H1 (cell line): ENCODE results near the gene GPR83. TPM values are rescaled to one million over a fixed set of nuclear protein-coding genes. Genes with fewer than 3 reads are reported as not detected.

Source experiments
- CTCF ChIA-PET: fragments of 300-600 bp; sonication (Branson Sonifier 250); formaldehyde crosslinking; loops from one replicate; lab custom pipeline; 2021; ENCODE audit not compliant: partially characterized antibody; lab: Charles Lee
- POLR2A ChIA-PET: fragments of 300-600 bp; sonication (Branson Sonifier 250); formaldehyde crosslinking; loops from one replicate; lab custom pipeline; 2021; ENCODE audit warnings: inconsistent platforms; ENCODE audit not compliant: partially characterized antibody; lab: Charles Lee
- DNase-seq, 2 experiments: peaks; one replicate each; pipeline versions ENCODE4 v3.0.0 to v3.0.0-alpha.2; 2010 to 2022; ENCODE audit warnings: low spot score in 2 of 2, low read depth in 1 of 2, mixed read lengths in 1 of 2
- FAIRE-seq: peaks from 2 replicates; lab custom pipeline; 2011; peaks lifted over from hg19 to GRCh38; lab: Jason Lieb, UNC
- H2AFZ ChIP-seq: 2 replicates; pipeline ENCODE4 v1.8.1; 2012; ENCODE audit warnings: low read length, inconsistent platforms
- H2AK5ac ChIP-seq: 2 replicates; pipeline ENCODE4 v1.6.1; 2013; ENCODE audit warnings: low read depth, low read length
- H2BK120ac ChIP-seq: replicated peaks from 2 replicates; pipeline ENCODE3; 2013; ENCODE audit warnings: low read depth, low read length, inconsistent platforms
- H2BK12ac ChIP-seq: 2 replicates; pipeline ENCODE4 v1.6.1; 2013; ENCODE audit warnings: low read depth, low read length
- H2BK15ac ChIP-seq: 2 replicates; pipeline ENCODE4 v1.6.1; 2013; ENCODE audit warnings: low read length
- H2BK20ac ChIP-seq: 2 replicates; pipeline ENCODE4 v1.6.1; 2013; ENCODE audit warnings: low read length
- H2BK5ac ChIP-seq: 2 replicates; pipeline ENCODE4 v1.6.1; 2013; ENCODE audit warnings: low read depth, low read length
- H3K14ac ChIP-seq: 2 replicates; pipeline ENCODE4 v1.6.1; 2013; ENCODE audit warnings: inconsistent platforms; ENCODE audit not compliant: insufficient read length
- H3K18ac ChIP-seq: 2 replicates; pipeline ENCODE4 v1.6.1; 2013; ENCODE audit warnings: low read length; ENCODE audit errors: extremely low read depth
- H3K23ac ChIP-seq: 2 replicates; pipeline ENCODE4 v1.6.1; 2013; ENCODE audit warnings: inconsistent platforms; ENCODE audit not compliant: insufficient read length
- H3K23me2 ChIP-seq: 2 replicates; pipeline ENCODE4 v1.6.1; 2013; ENCODE audit warnings: low read depth, low read length
- H3K27ac ChIP-seq: 2 replicates; pipeline ENCODE4 v1.6.1; 2011; ENCODE audit warnings: low read depth, low read length, inconsistent platforms
- H3K27me3 ChIP-seq, 4 experiments: replicated peaks in 1 of 4; 1 replicate in 1 of 4; 2 replicates in 3 of 4; pipeline versions ENCODE4 v1.6.1 to v1.8.1; 2011 to 2013; ENCODE audit warnings: low read length in 3 of 4, mild to moderate bottlenecking in 3 of 4, inconsistent platforms in 2 of 4, mixed read lengths in 2 of 4, moderate library complexity in 1 of 4; ENCODE audit not compliant: control insufficient read depth in 3 of 4, insufficient read depth in 3 of 4; ENCODE audit errors: extremely low read depth in 1 of 4
- H3K36me3 ChIP-seq, 4 experiments: 2 replicates each; pipeline versions ENCODE4 v1.6.1 to v1.8.1; 2011 to 2013; ENCODE audit warnings: mild to moderate bottlenecking in 4 of 4, low read length in 3 of 4, moderate library complexity in 2 of 4, control low read depth in 1 of 4, inconsistent platforms in 1 of 4; ENCODE audit not compliant: insufficient read depth in 4 of 4, control insufficient read depth in 2 of 4
- H3K4ac ChIP-seq: replicated peaks from 2 replicates; pipeline ENCODE3; 2013; ENCODE audit warnings: low read length, low read depth, mixed read lengths, inconsistent platforms; ENCODE audit not compliant: insufficient read length
- H3K4me1 ChIP-seq, 4 experiments: replicated peaks in 1 of 4; 1 replicate in 1 of 4; 2 replicates in 3 of 4; pipeline versions ENCODE4 v1.6.1 to v1.8.1; 2011 to 2013; ENCODE audit warnings: low read length in 3 of 4, inconsistent platforms in 2 of 4, mixed read lengths in 1 of 4; ENCODE audit not compliant: insufficient read depth in 4 of 4, control insufficient read depth in 3 of 4
- H3K4me2 ChIP-seq, 2 experiments: 2 replicates each; pipeline versions ENCODE4 v1.6.1 to v1.8.1; 2011 to 2013; ENCODE audit warnings: low read depth in 2 of 2, low read length in 2 of 2, control low read depth in 1 of 2, inconsistent platforms in 1 of 2, mild to moderate bottlenecking in 1 of 2; ENCODE audit not compliant: insufficient read depth in 1 of 2
- H3K4me3 ChIP-seq, 4 experiments: fragments of 200-600, 300-600 bp in 1 of 4; sonication (generic), shearing (Covaris generic), sonication (Bioruptor Twin) in 1 of 4; 2 replicates each; pipeline versions ENCODE4 v1.5.1 to v1.8.1; 2011 to 2016; ENCODE audit warnings: low read length in 4 of 4, low read depth in 3 of 4, control low read depth in 2 of 4, inconsistent platforms in 2 of 4, mild to moderate bottlenecking in 2 of 4, mixed read lengths in 1 of 4, moderate library complexity in 1 of 4; ENCODE audit not compliant: insufficient read depth in 2 of 4; ENCODE audit errors: extremely low read depth in 1 of 4
- H3K56ac ChIP-seq: replicated peaks from 2 replicates; pipeline ENCODE3; 2013; ENCODE audit warnings: low read depth, mild to moderate bottlenecking, mixed read lengths, low read length, inconsistent platforms; ENCODE audit not compliant: insufficient read length
- H3K79me1 ChIP-seq: 2 replicates; pipeline ENCODE4 v1.6.1; 2013; ENCODE audit warnings: low read depth, low read length, control low read depth
- H3K79me2 ChIP-seq, 2 experiments: 2 replicates each; pipeline versions ENCODE4 v1.6.1 to v1.8.1; 2012 to 2013; ENCODE audit warnings: low read length in 2 of 2, mild to moderate bottlenecking in 2 of 2, inconsistent platforms in 1 of 2; ENCODE audit not compliant: insufficient read depth in 2 of 2, control insufficient read depth in 1 of 2
- H3K9ac ChIP-seq, 4 experiments: replicated peaks in 1 of 4; 1 replicate in 1 of 4; 2 replicates in 3 of 4; pipeline versions ENCODE4 v1.6.1 to v1.8.1; 2011 to 2013; ENCODE audit warnings: low read depth in 3 of 4, low read length in 3 of 4, control low read depth in 2 of 4, mild to moderate bottlenecking in 2 of 4, moderate library complexity in 2 of 4, inconsistent platforms in 1 of 4; ENCODE audit errors: extremely low read depth in 1 of 4
- H3K9me3 ChIP-seq, 2 experiments: 2 replicates each; pipeline versions ENCODE4 v1.6.1 to v1.8.1; 2012 to 2013; ENCODE audit warnings: mild to moderate bottlenecking in 2 of 2, moderate library complexity in 2 of 2, control low read depth in 1 of 2, inconsistent platforms in 1 of 2, low read depth in 1 of 2, low read length in 1 of 2, mixed read lengths in 1 of 2; ENCODE audit not compliant: insufficient read depth in 2 of 2
- H4K20me1 ChIP-seq, 2 experiments: replicated peaks in 1 of 2; 2 replicates each; pipeline versions ENCODE3 to v1.8.1; 2011 to 2013; ENCODE audit warnings: inconsistent platforms in 2 of 2, low read length in 2 of 2, mild to moderate bottlenecking in 1 of 2; ENCODE audit not compliant: insufficient read depth in 2 of 2, control insufficient read depth in 1 of 2
- H4K5ac ChIP-seq: 2 replicates; pipeline ENCODE4 v1.6.1; 2013; ENCODE audit warnings: low read length, low read depth, mixed read lengths, inconsistent platforms; ENCODE audit not compliant: insufficient read length
- H4K8ac ChIP-seq: 2 replicates; pipeline ENCODE4 v1.8.0; 2013; ENCODE audit warnings: mild to moderate bottlenecking, moderate library complexity, low read length, inconsistent platforms; ENCODE audit not compliant: insufficient read depth; ENCODE audit errors: extremely low read depth
- H4K91ac ChIP-seq: replicated peaks from 2 replicates; pipeline ENCODE3; 2013; ENCODE audit warnings: low read length, mixed read lengths, inconsistent platforms; ENCODE audit not compliant: insufficient read length
- ASH2L ChIP-seq: fragments of 200-600, 300-600 bp; sonication (generic); IDR thresholded peaks from one replicate; pipeline ENCODE4 v1.7.1; 2017; ENCODE audit warnings: low read length
- SRF ChIP-seq: IDR thresholded peaks from 2 replicates; pipeline ENCODE4 v1.6.1; 2011; ENCODE audit warnings: mild to moderate bottlenecking, low read depth, low read length, moderate library complexity
- TCF12 ChIP-seq: IDR thresholded peaks from 2 replicates; pipeline ENCODE4 v1.6.1; 2011; ENCODE audit warnings: low read depth, mild to moderate bottlenecking, low read length
- WGBS, 2 experiments: shearing (Covaris generic) in 1 of 2; methylation state at CpG; one replicate each; pipeline versions ENCODE4 v1.1.6 to v1.1.7; 2013 to 2015; ENCODE audit warnings: low lambda C conversion rate in 2 of 2, mixed read lengths in 2 of 2, inconsistent platforms in 1 of 2, low coverage in 1 of 2, missing lambda C conversion rate in 1 of 2; ENCODE audit not compliant: insufficient replicate concordance in 2 of 2, insufficient coverage in 1 of 2, insufficient read length in 1 of 2; ENCODE audit errors: extremely low coverage in 1 of 2, missing lambda C conversion rate in 1 of 2; 5-methylcytosine and 5-hydroxymethylcytosine counted together
- polyA plus RNA-seq, 7 experiments: library from polyadenylated mRNA; depleted of rRNA in 3 of 7; stranded (reverse) in 5 of 7; unstranded in 2 of 7; fragments of >200 nt in 5 of 7; fragments of 200-250 nt in 2 of 7; gene quantifications; 1 replicate in 5 of 7; 2 replicates in 1 of 7; 4 replicates in 1 of 7; pipeline versions ENCODE4 v1.2.1 to v1.2.3, GENCODE V29; 2011 to 2013; ENCODE audit warnings: missing spikeins in 2 of 7, mixed read lengths in 2 of 7
- total RNA-seq: library from RNA; stranded (reverse); fragmentation: NEBNext Ultra II Directional; extraction: Animal tissue kit (Norgen Biotek cat#: 25700); gene quantifications from 2 replicates; pipeline ENCODE4 v1.2.1, GENCODE V29; 2021
- TF ChIP-seq, protein P1 (sequence below): IDR thresholded peaks from 2 replicates; pipeline ENCODE4 v1.6.1; 2012; ENCODE audit warnings: inconsistent platforms
- TF ChIP-seq, protein P2 (sequence below): IDR thresholded peaks from 2 replicates; pipeline ENCODE4 v1.6.1; 2011; ENCODE audit warnings: low read length, improper control_type of control experiment

Gene GPR83
- total and polyA plus RNA-seq, 2 of the 8 experiments (the other 6 are each of a cell fraction or from before 2014, with no cell fraction given): 0.30 to 1.5 TPM

DNA sequence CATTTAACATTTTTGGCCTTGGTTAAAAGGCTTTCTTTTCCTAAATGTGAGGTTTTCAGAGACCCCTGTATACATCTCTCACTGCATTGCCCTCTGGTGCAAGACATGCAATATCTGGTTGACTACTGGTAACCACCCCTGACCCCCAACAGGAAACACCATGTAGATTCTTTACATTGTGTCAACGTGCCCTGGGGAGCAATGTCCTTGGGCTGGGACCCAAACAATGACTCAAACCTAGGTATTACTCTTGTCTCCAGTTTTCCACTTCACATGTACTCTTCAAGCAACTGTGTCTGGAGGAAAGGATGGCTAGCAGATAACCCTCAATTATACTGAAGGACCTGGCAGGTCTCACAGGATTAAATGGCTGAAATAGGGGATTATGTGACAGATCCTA lies 1.1 kb upstream of the GPR83 start:
- Histone ChIP-seq H3K27ac (no peak overlapping the region), H4K5ac (no peak overlapping the region), H3K9ac (no peak overlapping the region), H3K27me3 (peaks cover 9 to 32% (median 29%) of the 10 kb centered on the region in 4 experiments), H3K79me1 (no peaks in the 10 kb centered on the region), H4K91ac (no peak overlapping the region), H2AK5ac (no peak overlapping the region), H3K9me3 (no peaks in the 10 kb centered on the region), H3K56ac (no peak overlapping the region), H3K4ac (no peak overlapping the region), H2BK20ac (no peak overlapping the region), H2BK12ac (no peak overlapping the region), H4K8ac (no peak overlapping the region), H2BK120ac (no peak overlapping the region), H3K36me3 (no peaks in the 10 kb centered on the region), H3K23ac (no peak overlapping the region), H4K20me1 (no peaks in the 10 kb centered on the region), H2BK5ac (no peak overlapping the region), H3K23me2 (peaks cover 13% of the 10 kb centered on the region; the same call in 1 of the 2 replicates), H3K18ac (no peak overlapping the region), H3K4me3 (no peak overlapping the region; a peak in 1 of 8 replicates), H2AFZ (no peak overlapping the region), H3K14ac (no peak overlapping the region), H3K79me2 (no peaks in the 10 kb centered on the region), H3K4me1 (peaks cover 0 to 2% (median 0%) of the 10 kb centered on the region in 4 experiments; a peak in 2 of 7 replicates), H3K4me2 (peak overlapping the region in 1 of 2 experiments; percentile 91; a peak in 1 of 4 replicates), H2BK15ac (no peak overlapping the region)
- FAIRE-seq (no peak), DNase-seq (no peak)
- ChIA-PET CTCF (interaction anchor here (1.3 to 2.9 kb wide), 4 partner anchors 15 to 507 kb away, joined by 4 to 10 read pairs (median 6); no protein-coding TSS in a partner anchor), POLR2A (interaction anchor here (1.2 kb wide), 1 partner anchor 90 kb away, joined by 3 read pairs; no protein-coding TSS in a partner anchor)
- WGBS, 2 experiments: 87% methylated on average over 1 of the region's 1 CpG; no CpG with 5 or more reads in 1 of the 2 experiments
- TF ChIP-seq, protein P1, sequence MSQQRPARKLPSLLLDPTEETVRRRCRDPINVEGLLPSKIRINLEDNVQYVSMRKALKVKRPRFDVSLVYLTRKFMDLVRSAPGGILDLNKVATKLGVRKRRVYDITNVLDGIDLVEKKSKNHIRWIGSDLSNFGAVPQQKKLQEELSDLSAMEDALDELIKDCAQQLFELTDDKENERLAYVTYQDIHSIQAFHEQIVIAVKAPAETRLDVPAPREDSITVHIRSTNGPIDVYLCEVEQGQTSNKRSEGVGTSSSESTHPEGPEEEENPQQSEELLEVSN: no peak
- TF ChIP-seq, protein P2, sequence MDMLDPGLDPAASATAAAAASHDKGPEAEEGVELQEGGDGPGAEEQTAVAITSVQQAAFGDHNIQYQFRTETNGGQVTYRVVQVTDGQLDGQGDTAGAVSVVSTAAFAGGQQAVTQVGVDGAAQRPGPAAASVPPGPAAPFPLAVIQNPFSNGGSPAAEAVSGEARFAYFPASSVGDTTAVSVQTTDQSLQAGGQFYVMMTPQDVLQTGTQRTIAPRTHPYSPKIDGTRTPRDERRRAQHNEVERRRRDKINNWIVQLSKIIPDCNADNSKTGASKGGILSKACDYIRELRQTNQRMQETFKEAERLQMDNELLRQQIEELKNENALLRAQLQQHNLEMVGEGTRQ: no peak
- TF ChIP-seq ASH2L (no peak), SRF (no peak), TCF12 (no peak)
